Choroid plexus epithelial cell (primary cell): ENCODE results near the gene F13A1.

ENCODE experiments used
- DNase-seq: peaks from one replicate; pipeline ENCODE4 v3.0.0-alpha.2; 2010; ENCODE audit warnings: low read depth
- H3K4me3 ChIP-seq: 2 replicates; pipeline ENCODE4 v1.5.1; 2011; ENCODE audit warnings: low read depth, mild to moderate bottlenecking, control low read depth, low read length, moderate library complexity
- CTCF ChIP-seq: conservative IDR thresholded peaks from 2 replicates; pipeline ENCODE4 v1.5.1; 2011; ENCODE audit warnings: low read depth, mild to moderate bottlenecking, control low read depth, inconsistent platforms, low read length, moderate library complexity

F13A1 gene

GRCh38 chr6:6320901-6321300 lies 439 bp upstream of the F13A1 start:
- TF ChIP-seq CTCF: no peak
- H3K4me3 ChIP-seq: no peak overlapping the region
- DNase-seq: no peak

GRCh38 chr6:6317825-6318733 lies 2.4 kb downstream of the F13A1 start:
- no peak for TF ChIP-seq CTCF
- no peak for DNase-seq
- H3K4me3 ChIP-seq: no peak overlapping the region

- no peak overlapping the region for H3K4me3 ChIP-seq
- DNase-seq: no peak
- TF ChIP-seq CTCF: no peak
Measured at GRCh38 chr6:6317386-6317785, 3.1 kb downstream of the F13A1 start.

- no peak overlapping the region for H3K4me3 ChIP-seq
- TF ChIP-seq CTCF: peak; percentile 78
- DNase-seq: peak; percentile 51
Measured at GRCh38 chr6:6315660-6316059, 4.8 kb downstream of the F13A1 start.

- no peak for TF ChIP-seq CTCF
- no peak for DNase-seq
Measured at GRCh38 chr6:6314596-6314995, 5.9 kb downstream of the F13A1 start.

GRCh38 chr6:6312901-6313441 lies 7.5 kb downstream of the F13A1 start:
- DNase-seq: no peak
- no peak overlapping the region for H3K4me3 ChIP-seq
- no peak for TF ChIP-seq CTCF

More at GRCh38 chr6:6314596-6314995, 5.9 kb downstream of the F13A1 start:
- no peak overlapping the region for H3K4me3 ChIP-seq
